ENCODE results near the gene CCDC7. TPM values are rescaled to one million over a fixed set of nuclear protein-coding genes. Genes with fewer than 3 reads are reported as not detected.

The CCDC7 gene
- total RNA-seq, 1 experiment from 2014 or later, result 4.0 TPM

GRCh38 chr10:32923134-32923533 is 477.2 kb downstream of the CCDC7 start (continued):
- no peak for TF ChIP-seq CEBPB (IDR thresholded peaks at IDR 0.05; ENCODE audit: low read depth)
- TF ChIP-seq JUND (IDR thresholded peaks at IDR 0.05), result no peak
- no peak for TF ChIP-seq YY1 (IDR thresholded peaks at IDR 0.05; ENCODE audit: extremely low read depth, insufficient replicate concordance, low read depth, low read length)
- no peak for TF ChIP-seq RAD21 (IDR thresholded peaks at IDR 0.05; ENCODE audit: low read depth)
- no peak for TF ChIP-seq EZH2 (IDR thresholded peaks at IDR 0.05)
- no peak for TF ChIP-seq SRF (IDR thresholded peaks at IDR 0.05; ENCODE audit: low read depth)
- TF ChIP-seq MAX (IDR thresholded peaks at IDR 0.05), result no peak
- no peak for TF ChIP-seq ZNF274 (IDR thresholded peaks at IDR 0.05; ENCODE audit: low read depth, low read length)
- no peak for TF ChIP-seq ZFX (IDR thresholded peaks at IDR 0.05)

GRCh38 chr10:32923849-32924248 is 477.9 kb downstream of the CCDC7 start:
- peaks cover 68% of the 10 kb centered on the region for H3K79me2 ChIP-seq (ENCODE audit: insufficient read depth, low read length)
- H3K9ac ChIP-seq (ENCODE audit: low read length), result no peak overlapping the region
- ATAC-seq, result no peak
- H2AFZ ChIP-seq (ENCODE audit: low read depth, low read length, poor library complexity, severe bottlenecking), result no peak overlapping the region
- no peaks in the 10 kb centered on the region for H3K9me2 ChIP-seq (ENCODE audit: insufficient read depth)
- H3K4me2 ChIP-seq (ENCODE audit: low read length), result no peak overlapping the region
- H3K4me1 ChIP-seq (ENCODE audit: control insufficient read depth in 1 of 2, insufficient read depth in 2 of 2, low read length in 2 of 2), result no peaks in the 10 kb centered on the region
- intact Hi-C loops (cut with micrococcal nuclease), result no loop called here
- POLR2A ChIA-PET, result no interaction called here
- peaks cover 79 to 85% of the 10 kb centered on the region in 2 experiments for H3K36me3 ChIP-seq (ENCODE audit: control insufficient read depth in 1 of 2, insufficient read depth in 2 of 2, low read length in 2 of 2)
- RAD21 ChIA-PET (ENCODE audit: low non-redundant PET in 1 of 2, low total read pairs in 2 of 2, uncharacterized antibody in 2 of 2, unreplicated experiment in 2 of 2), result no interaction called here
- no peak for DNase-seq (ENCODE audit: low read depth, low spot score)
- H4K20me1 ChIP-seq (ENCODE audit: insufficient read depth), result 0 out of 2 replicates have a peak, but pooled peaks cover 6% of the 10 kb centered on the region
- no peaks in the 10 kb centered on the region for H3K9me3 ChIP-seq (ENCODE audit: control insufficient read depth in 1 of 2, insufficient read depth in 1 of 2, low read depth in 1 of 2, low read length in 2 of 2)
- no peak overlapping the region for H3K4me3 ChIP-seq (replicated peaks in 1 of 2; ENCODE audit: low read depth in 1 of 2, low read length in 2 of 2)
- TF ChIP-seq EGR1 (IDR thresholded peaks at IDR 0.05; ENCODE audit: low read depth) (no peak), YY1 (IDR thresholded peaks at IDR 0.05; ENCODE audit: extremely low read depth, insufficient replicate concordance, low read depth, low read length) (no peak), SIN3A (IDR thresholded peaks at IDR 0.05; ENCODE audit: low read depth) (no peak), FOSL1 (IDR thresholded peaks at IDR 0.05; ENCODE audit: low read depth) (no peak), CBX3 (IDR thresholded peaks at IDR 0.05; ENCODE audit: low read depth) (no peak), ZFX (IDR thresholded peaks at IDR 0.05) (no peak), ELF1 (IDR thresholded peaks at IDR 0.05; ENCODE audit: borderline replicate concordance, low read depth) (no peak)
- no TSS peak for BruUV-seq (replicated peaks)
- H3K27me3 ChIP-seq (ENCODE audit: insufficient read depth, low read length), result no peaks in the 10 kb centered on the region
- no peak overlapping the region for H3K27ac ChIP-seq (ENCODE audit: low read depth, low read length)
- CTCF ChIA-PET, result no interaction called here

Other genes starting within 250 kb of the CCDC7 start
- gene EPC1, start 99.0 kb upstream of the CCDC7 start, total RNA-seq (2021; ENCODE audit: unreplicated experiment), result 20.1 TPM